Measurements from ENCODE around the gene LPIN1.

The LPIN1 gene

GRCh38 chr2:11702946-11703345 is 43.5 kb upstream of the LPIN1 start:
- H3K27ac ChIP-seq, result no peak overlapping the region
- no peak for TF ChIP-seq ZFX (IDR thresholded peaks at IDR 0.05)
- TF ChIP-seq, protein P1, sequence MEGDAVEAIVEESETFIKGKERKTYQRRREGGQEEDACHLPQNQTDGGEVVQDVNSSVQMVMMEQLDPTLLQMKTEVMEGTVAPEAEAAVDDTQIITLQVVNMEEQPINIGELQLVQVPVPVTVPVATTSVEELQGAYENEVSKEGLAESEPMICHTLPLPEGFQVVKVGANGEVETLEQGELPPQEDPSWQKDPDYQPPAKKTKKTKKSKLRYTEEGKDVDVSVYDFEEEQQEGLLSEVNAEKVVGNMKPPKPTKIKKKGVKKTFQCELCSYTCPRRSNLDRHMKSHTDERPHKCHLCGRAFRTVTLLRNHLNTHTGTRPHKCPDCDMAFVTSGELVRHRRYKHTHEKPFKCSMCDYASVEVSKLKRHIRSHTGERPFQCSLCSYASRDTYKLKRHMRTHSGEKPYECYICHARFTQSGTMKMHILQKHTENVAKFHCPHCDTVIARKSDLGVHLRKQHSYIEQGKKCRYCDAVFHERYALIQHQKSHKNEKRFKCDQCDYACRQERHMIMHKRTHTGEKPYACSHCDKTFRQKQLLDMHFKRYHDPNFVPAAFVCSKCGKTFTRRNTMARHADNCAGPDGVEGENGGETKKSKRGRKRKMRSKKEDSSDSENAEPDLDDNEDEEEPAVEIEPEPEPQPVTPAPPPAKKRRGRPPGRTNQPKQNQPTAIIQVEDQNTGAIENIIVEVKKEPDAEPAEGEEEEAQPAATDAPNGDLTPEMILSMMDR (conservative IDR thresholded peaks at IDR 0.05), result no peak

GRCh38 chr2:11703700-11704099 is 42.7 kb upstream of the LPIN1 start:
- TF ChIP-seq, protein P1 (conservative IDR thresholded peaks at IDR 0.05), result no peak
- no peak for TF ChIP-seq ZFX (IDR thresholded peaks at IDR 0.05)
- H3K27ac ChIP-seq, result no peak overlapping the region

- TF ChIP-seq, protein P1 (conservative IDR thresholded peaks at IDR 0.05), result no peak
- TF ChIP-seq ZFX (IDR thresholded peaks at IDR 0.05), result no peak
- H3K27ac ChIP-seq, result no peak overlapping the region
Measured at GRCh38 chr2:11705063-11705462, 41.4 kb upstream of the LPIN1 start.

DNA sequence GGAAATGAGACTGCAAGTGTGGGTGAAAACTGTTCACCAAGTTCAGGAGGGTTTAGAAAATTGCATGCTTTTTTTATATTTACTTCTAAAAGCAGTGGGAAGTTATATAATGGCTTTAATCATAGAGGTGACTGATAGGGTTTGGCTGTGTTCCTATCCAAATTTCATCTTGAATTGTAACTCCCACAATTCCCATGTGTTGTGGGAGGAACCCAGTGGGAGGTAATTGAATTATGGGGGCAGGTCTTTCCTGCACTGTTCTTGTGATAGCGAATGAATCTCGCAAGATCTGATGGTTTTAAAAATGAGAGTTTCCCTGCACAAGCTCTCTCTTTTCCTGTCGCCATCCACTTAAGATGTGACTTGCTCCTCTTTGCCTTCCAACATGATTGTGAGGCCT is 40.7 kb upstream of the LPIN1 start:
- no peak overlapping the region for H3K27ac ChIP-seq
- TF ChIP-seq, protein P1 (conservative IDR thresholded peaks at IDR 0.05), result no peak
- TF ChIP-seq ZFX (IDR thresholded peaks at IDR 0.05), result no peak

DNA sequence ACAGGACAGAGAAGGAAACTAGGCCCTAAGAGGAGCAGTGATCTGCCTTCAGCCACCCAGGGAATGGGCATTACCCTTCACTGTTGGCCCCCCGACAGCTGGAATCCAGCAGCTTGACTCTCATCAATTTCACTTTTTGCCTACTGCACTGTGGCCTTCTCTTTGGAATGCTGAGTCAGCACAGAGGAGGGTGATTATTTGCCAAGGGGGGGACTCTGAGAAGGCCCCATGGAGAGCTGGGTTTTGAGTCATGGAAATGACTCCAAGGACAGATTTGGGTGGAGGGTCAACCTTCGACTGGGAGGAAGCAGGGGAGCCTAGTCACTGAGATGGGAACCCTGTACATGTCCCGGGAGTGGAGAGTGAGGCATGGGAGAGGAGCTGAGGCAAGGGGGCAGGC is 38.3 kb upstream of the LPIN1 start:
- no peak overlapping the region for H3K27ac ChIP-seq
- TF ChIP-seq, protein P1 (conservative IDR thresholded peaks at IDR 0.05), result no peak
- TF ChIP-seq ZFX (IDR thresholded peaks at IDR 0.05), result no peak

GRCh38 chr2:11709293-11709692 is 37.1 kb upstream of the LPIN1 start:
- no peak overlapping the region for H3K27ac ChIP-seq
- TF ChIP-seq ZFX (IDR thresholded peaks at IDR 0.05), result no peak
- TF ChIP-seq, protein P1 (conservative IDR thresholded peaks at IDR 0.05), result no peak

- H3K27ac ChIP-seq, result no peak overlapping the region
- no peak for TF ChIP-seq ZFX (IDR thresholded peaks at IDR 0.05)
- TF ChIP-seq, protein P1 (conservative IDR thresholded peaks at IDR 0.05), result no peak
Measured at GRCh38 chr2:11710210-11710609, 36.2 kb upstream of the LPIN1 start.
